ENCODE measurements around the gene LRRC55.

LRRC55 gene

GRCh38 chr11:57203359-57203758 lies 21.6 kb downstream of the LRRC55 start:
- no peak for DNase-seq (ENCODE audit: low spot score)

GRCh38 chr11:57203882-57204480 lies 22.2 kb downstream of the LRRC55 start:
- no peak for DNase-seq (ENCODE audit: low spot score)

DNA sequence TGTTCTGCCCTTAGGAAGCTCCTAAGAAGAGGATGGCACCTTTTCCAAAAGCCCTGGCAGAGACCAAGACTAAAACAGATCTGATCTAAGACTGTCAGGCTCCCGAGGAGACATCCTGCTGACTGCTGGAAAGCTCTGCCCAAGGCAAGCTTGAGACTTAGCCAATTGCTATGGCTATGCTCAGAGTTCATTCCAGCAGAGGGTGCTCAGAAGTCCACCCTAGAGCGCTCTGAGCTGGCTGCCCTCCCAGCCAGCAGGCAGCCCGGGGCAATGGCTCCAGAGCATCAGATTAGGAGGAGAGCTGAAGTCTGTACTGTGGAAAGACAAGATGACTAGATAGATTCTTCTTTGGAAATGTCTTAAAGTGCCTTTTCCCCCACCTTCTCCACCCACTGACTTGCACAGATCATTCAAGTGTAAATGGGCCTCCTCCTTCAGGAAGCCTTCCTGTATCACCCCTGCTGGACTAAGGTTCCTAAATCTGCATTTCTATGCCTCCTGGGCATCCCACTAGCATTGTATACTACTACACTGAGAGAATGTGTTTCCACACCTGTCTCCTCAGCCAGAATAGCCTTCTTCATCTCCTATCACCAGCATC lies 23.4 kb downstream of the LRRC55 start:
- DNase-seq (ENCODE audit: low spot score) = no peak

DNA sequence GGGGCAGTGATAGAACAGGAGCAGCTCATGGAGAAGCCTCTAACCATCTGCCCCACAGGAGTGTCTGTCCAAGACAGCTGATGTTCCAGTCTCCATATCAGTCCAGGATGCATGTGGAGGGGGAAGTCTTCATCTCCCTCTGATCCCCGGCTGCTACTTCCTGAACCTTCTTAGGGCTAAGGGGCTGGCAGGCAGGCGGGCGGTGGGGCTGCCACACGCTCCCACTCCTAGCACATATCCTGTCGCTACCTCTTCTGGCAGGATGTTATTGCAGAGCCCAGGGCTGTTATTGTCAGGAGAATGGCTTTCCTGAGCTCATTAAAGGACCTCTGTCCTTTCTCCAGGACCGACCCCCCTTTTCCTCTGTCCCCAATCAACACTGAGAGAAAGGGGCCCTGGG lies 25.4 kb downstream of the LRRC55 start:
- DNase-seq (ENCODE audit: low spot score) = no peak

DNA sequence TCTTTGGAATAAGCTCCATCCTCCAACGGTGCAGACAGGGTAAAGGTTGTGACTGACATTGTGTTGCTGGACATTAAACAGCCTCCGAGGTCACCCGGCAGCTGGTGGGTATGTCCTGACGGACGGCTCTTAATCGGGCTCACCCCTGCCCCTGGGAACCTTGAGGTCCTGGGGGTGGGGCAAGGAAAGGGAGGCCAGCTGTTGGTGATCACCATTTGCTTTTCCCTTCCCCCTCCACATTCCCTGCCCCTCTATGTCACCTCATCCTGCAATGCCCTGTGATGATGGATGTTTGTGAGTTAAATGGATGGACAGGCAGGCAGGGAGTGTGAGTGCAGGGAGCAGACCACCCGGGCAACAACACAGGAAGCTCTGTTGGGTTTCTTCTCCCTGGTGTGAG lies 29.0 kb downstream of the LRRC55 start:
- no peak for DNase-seq (ENCODE audit: low spot score)

GRCh38 chr11:57213342-57214097 lies 31.8 kb downstream of the LRRC55 start:
- DNase-seq (ENCODE audit: low spot score) = no peak

- DNase-seq (ENCODE audit: low spot score) = no peak
Measured at GRCh38 chr11:57214098-57214417, 32.3 kb downstream of the LRRC55 start.

DNA sequence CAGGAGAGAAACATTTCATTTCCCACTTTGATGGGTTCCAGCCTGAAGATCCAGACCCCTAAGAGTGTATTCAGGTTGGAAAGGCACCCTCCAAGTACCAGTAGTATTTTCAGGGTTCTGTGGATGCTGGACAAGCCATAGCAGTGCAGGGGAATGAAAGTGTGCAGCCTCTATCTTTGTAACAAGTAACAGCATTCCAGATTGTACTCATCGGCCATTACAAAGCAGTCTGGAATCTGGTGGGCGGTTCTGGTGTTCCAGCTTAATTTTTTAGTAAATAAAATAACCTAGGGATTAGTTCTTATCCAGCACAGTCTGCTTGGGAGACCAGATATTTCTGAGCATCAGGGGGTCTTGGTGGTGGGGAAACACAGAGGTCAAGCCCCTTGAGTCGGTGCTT lies 32.7 kb downstream of the LRRC55 start:
- no peak for DNase-seq (ENCODE audit: low spot score)

DNA sequence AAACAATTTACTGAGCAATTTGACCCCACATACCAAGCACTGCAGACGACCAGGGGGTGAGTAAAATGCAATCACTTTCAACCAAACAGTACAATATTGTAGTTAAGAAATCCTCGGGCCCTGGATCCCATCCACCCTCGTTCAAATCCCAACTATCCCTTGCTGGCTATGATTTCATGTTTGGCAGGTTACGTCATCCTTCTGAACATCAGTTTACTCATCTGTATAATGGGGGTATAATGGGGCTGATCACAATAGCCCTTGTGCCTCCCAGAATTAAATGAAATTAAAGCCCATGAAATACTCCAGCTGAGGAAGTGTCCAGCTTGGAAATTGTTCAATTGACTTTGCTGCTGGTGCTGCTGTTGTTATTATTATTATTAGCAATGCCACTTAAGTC lies 34.7 kb downstream of the LRRC55 start:
- no peak for DNase-seq (ENCODE audit: low spot score)

GRCh38 chr11:57217053-57217452 lies 35.3 kb downstream of the LRRC55 start:
- no peak for DNase-seq (ENCODE audit: low spot score)

DNA sequence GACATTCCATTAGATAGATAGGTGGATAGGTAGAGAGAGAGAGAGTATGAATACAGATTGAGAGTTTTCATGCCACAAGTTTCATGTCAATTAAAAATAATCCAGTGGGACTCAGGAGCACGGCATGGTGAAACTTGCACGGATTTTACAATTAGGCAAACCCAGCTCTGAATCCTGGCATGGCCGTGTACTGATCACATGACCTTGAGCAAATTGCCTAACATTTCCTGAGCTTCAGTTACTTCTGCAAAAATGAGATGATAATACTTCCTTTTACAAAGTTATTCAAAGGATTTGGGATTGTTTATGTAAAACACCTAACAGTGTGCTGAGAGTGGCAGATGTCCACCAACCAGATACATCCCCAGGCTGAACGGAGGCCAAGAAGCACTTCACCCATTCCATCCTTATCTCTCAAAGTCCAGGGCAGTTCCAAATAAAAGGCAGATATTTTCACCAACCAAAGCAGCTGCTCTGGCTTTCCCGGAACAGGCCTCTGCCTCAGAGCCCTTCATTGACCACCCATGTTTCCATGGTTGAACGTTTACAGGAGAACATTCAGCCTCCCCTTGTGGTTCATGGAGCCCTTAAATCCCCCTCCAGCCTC lies 37.4 kb downstream of the LRRC55 start:
- no peak for DNase-seq (ENCODE audit: low spot score)

DNA sequence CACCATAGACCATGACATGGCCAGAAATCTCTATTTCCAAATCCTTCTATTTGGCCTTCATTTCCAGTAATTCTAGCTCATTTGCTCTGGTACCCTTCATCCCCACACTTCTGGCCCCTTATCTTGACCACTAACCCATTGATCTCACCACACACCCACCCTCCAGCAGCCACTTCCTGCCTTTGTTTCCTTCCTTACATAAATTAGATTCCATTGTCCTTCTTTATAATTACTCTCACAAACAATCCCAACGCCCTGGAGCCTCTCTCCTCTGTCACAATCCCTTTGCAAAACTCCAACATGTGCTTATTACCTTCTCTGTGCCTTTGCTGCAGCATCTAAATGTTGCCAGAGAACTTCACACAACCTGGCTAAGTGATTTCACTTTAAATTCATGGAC lies 40.5 kb downstream of the LRRC55 start:
- DNase-seq (ENCODE audit: low spot score) = no peak

GRCh38 chr11:57223601-57224000 lies 41.8 kb downstream of the LRRC55 start:
- DNase-seq (ENCODE audit: low spot score) = no peak

DNA sequence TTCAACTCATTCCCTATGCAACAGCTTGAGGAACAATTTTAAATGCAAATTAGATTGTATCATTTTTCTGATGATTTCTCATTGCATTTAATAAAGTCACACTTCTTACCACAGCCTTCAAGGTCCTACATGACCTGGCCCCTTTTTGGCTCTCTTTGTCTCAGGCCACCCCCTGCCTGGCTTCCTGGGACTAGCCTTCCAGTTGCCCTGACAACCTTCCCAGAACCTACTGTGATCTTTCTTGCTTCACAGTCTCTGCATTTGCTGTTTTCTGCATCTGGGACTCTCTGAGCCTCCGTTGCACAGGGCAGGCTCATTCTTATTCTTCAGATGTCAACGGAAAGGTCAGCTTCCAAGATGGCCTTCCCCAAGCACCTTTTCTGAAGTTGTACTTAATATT lies 42.4 kb downstream of the LRRC55 start:
- no peak for DNase-seq (ENCODE audit: low spot score)

- DNase-seq (ENCODE audit: low spot score) = no peak
Measured at GRCh38 chr11:57224537-57224936, 42.8 kb downstream of the LRRC55 start.

GRCh38 chr11:57228600-57228999 lies 46.8 kb downstream of the LRRC55 start:
- no peak for DNase-seq (ENCODE audit: low spot score)

- no peak for DNase-seq (ENCODE audit: low spot score)
Measured at GRCh38 chr11:57230316-57230715, 48.6 kb downstream of the LRRC55 start.

GRCh38 chr11:57230791-57231538 lies 49.2 kb downstream of the LRRC55 start:
- no peak for DNase-seq (ENCODE audit: low spot score)

GRCh38 chr11:57231539-57232253 lies 49.9 kb downstream of the LRRC55 start:
- DNase-seq (ENCODE audit: low spot score) = no peak

GRCh38 chr11:57233702-57234101 lies 51.9 kb downstream of the LRRC55 start:
- DNase-seq (ENCODE audit: low spot score) = no peak

DNA sequence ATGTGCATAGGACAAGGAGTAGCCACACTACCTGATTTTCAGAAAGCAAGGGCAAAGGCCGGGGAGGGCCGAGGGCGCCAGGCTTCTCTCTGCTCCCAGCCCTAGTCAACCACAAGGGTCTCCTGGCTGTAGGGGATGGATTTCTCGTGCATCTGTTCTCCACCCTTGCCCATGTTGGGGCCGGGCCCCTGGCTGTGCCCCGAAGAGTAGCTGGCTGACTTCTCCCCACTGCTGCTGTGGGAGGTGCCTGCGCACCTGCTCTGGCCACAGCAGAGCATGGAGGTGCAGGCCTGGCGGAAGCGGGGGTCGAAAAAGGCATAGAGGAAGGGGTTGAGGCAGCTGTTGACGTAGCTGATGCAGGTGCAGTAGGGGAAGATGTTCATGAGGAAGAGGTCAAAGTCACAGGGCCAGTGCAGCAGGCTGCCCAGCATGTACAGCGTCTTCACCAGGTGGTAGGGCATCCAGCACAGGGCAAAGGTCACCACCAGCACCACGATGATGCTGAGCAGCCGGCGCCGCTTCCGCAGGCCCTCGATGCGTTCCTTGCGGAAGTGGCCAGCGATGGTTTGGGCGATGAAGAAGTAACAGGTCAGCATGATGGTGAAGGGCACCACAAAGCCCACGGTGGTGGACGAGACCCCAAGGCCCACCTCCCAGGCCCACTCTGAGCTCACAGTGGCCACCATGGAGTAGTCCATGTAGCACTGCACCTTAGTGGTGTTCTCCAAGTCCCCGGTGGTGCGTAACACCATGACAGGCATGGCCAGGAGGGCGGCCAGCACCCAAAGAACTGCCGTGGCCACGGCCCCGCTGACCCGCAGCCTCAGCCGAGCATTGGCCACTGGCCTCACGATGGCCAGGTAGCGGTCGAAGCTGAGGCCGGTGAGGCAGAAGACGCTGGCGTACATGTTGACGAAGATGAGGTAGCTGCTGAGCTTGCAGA lies 54.3 kb downstream of the LRRC55 start:
- DNase-seq (ENCODE audit: low spot score) = no peak

Data from CD4-positive, alpha-beta T cell treated with Interleukin-15 for 4 hours (primary cell).